ENCODE measurements around the gene RPL38. TPM values are rescaled to one million over a fixed set of nuclear protein-coding genes. Genes with fewer than 3 reads are reported as not detected.

Gene RPL38
- total and polyA plus RNA-seq, 2 experiments from 2014 or later: 115 to 999 TPM

GRCh38 chr17:74211141-74211911 is 7.8 kb downstream of the RPL38 start:
- Histone ChIP-seq H3K27me3 (no peaks in the 10 kb centered on the region), H3K4me1 (ENCODE audit: low read depth) (peaks cover 17% of the 10 kb centered on the region), H3K36me3 (peaks cover 11% of the 10 kb centered on the region), H3K9me3 (ENCODE audit: low read depth) (no peaks in the 10 kb centered on the region), H3K27ac (peak overlapping the region; percentile 38), H3K4me3 (no peak overlapping the region)
- no peak for TF ChIP-seq CTCF (IDR thresholded peaks at IDR 0.05; ENCODE audit: low read depth, low read length)
- DNase-seq (ENCODE audit: low read depth in 1 of 2, low spot score in 1 of 2): peak in 1 of 2 donors; percentile 51

GRCh38 chr17:74211912-74212208 is 8.4 kb downstream of the RPL38 start:
- TF ChIP-seq CTCF (IDR thresholded peaks at IDR 0.05; ENCODE audit: low read depth, low read length): no peak
- H3K9me3 ChIP-seq (ENCODE audit: low read depth): no peaks in the 10 kb centered on the region
- peak overlapping the region; percentile 38 for H3K27ac ChIP-seq
- H3K4me3 ChIP-seq: no peak overlapping the region
- H3K4me1 ChIP-seq (ENCODE audit: low read depth): peaks cover 17% of the 10 kb centered on the region
- H3K27me3 ChIP-seq: no peaks in the 10 kb centered on the region
- peaks cover 10% of the 10 kb centered on the region for H3K36me3 ChIP-seq
- DNase-seq (ENCODE audit: low read depth in 1 of 2, low spot score in 1 of 2): no peak

GRCh38 chr17:74212209-74212912 is 8.9 kb downstream of the RPL38 start:
- H3K4me1 ChIP-seq (ENCODE audit: low read depth): peaks cover 17% of the 10 kb centered on the region
- peaks cover 10% of the 10 kb centered on the region for H3K36me3 ChIP-seq
- H3K27ac ChIP-seq: no peak overlapping the region
- no peak overlapping the region for H3K4me3 ChIP-seq
- no peaks in the 10 kb centered on the region for H3K9me3 ChIP-seq (ENCODE audit: low read depth)
- no peak for TF ChIP-seq CTCF (IDR thresholded peaks at IDR 0.05; ENCODE audit: low read depth, low read length)
- DNase-seq (ENCODE audit: low read depth in 1 of 2, low spot score in 1 of 2): no peak
- no peaks in the 10 kb centered on the region for H3K27me3 ChIP-seq

GRCh38 chr17:74212913-74213791 is 9.7 kb downstream of the RPL38 start, which contains the start of gene TTYH2:
TSS of gene TTYH2 (plus strand) at chr17:74213571. CDS start at chr17:74213588, 17 bp downstream.
- Histone ChIP-seq H3K4me3 (peak within 1 kb of the TSS; percentile 41), H3K36me3 (peaks cover 10% of the 10 kb centered on the region), H3K27ac (no peak within 1 kb of the TSS), H3K27me3 (no peaks in the 10 kb centered on the region), H3K4me1 (ENCODE audit: low read depth) (peaks cover 17% of the 10 kb centered on the region), H3K9me3 (ENCODE audit: low read depth) (no peaks in the 10 kb centered on the region)
- TF ChIP-seq CTCF (IDR thresholded peaks at IDR 0.05; ENCODE audit: low read depth, low read length): peak; percentile 47
- DNase-seq (ENCODE audit: low read depth in 1 of 2, low spot score in 1 of 2): peak; percentile 90 to 93

GRCh38 chr17:74213861-74214391 is 10.4 kb downstream of the RPL38 start:
- peaks cover 8% of the 10 kb centered on the region for H3K36me3 ChIP-seq
- TF ChIP-seq CTCF (IDR thresholded peaks at IDR 0.05; ENCODE audit: low read depth, low read length): no peak
- no peaks in the 10 kb centered on the region for H3K27me3 ChIP-seq
- no peak overlapping the region for H3K27ac ChIP-seq
- H3K4me1 ChIP-seq (ENCODE audit: low read depth): peaks cover 17% of the 10 kb centered on the region
- peak overlapping the region; percentile 41 for H3K4me3 ChIP-seq
- DNase-seq (ENCODE audit: low read depth in 1 of 2, low spot score in 1 of 2): no peak
- no peaks in the 10 kb centered on the region for H3K9me3 ChIP-seq (ENCODE audit: low read depth)
